GM19193 (cell line): ENCODE data around the gene KCNJ9.

Experiments
- POLR2A ChIP-seq: IDR thresholded peaks from 4 replicates; pipeline ENCODE4 v1.6.1; 2011; ENCODE audit not compliant: insufficient read depth, insufficient read length; ENCODE audit errors: extremely low read depth

KCNJ9 gene

DNA sequence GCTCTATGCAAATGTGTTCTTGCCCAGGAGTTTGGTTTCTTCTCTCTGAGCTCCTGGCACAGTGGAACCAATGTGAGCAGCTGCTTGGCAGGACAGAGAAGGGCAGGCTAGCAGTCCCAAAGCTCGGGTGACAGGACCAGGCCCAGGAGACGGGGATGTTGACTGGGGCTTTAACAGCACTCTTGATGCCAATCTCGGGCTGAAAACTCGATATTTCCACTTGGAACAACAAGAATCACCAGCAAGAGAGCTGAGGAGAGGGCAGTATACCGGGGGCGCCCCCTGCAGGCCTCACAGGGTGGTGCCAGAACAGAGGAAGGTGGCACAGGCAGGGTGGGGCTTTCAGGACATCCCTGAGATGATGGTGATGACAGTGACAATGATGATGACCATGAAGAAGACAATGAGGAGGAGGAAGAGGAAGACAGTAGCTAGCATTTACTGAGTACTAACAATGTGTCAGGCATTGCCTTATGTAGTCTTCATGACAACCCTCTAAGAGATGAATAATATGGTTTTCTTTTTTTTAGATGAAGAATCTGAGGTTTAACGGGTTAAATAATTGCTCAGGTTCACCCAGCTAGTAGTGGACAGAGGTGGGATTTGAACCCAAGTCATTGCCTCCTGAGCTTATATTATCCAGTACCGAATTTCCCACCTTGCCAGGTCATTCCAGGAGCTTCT lies 2.7 kb upstream of the KCNJ9 start:
- TF ChIP-seq POLR2A = no peak

DNA sequence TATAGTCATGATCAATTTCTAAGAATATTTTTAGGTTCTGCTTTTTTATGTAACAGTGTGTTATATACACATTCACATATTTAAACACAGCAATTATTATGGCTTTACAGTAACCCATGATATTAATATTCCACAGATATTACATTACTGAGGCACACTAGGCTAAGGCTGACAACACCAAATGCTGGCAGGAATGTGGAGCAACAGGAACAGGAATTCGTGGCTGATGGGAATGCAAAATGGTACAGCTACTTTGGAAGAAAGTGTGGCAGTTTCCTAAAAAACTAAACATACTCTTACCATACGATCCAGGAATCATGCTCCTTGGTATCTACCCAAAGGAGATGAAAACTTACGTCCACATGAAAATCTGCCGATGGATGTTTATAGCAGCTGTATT lies 1.9 kb upstream of the KCNJ9 start:
- TF ChIP-seq POLR2A = no peak

DNA sequence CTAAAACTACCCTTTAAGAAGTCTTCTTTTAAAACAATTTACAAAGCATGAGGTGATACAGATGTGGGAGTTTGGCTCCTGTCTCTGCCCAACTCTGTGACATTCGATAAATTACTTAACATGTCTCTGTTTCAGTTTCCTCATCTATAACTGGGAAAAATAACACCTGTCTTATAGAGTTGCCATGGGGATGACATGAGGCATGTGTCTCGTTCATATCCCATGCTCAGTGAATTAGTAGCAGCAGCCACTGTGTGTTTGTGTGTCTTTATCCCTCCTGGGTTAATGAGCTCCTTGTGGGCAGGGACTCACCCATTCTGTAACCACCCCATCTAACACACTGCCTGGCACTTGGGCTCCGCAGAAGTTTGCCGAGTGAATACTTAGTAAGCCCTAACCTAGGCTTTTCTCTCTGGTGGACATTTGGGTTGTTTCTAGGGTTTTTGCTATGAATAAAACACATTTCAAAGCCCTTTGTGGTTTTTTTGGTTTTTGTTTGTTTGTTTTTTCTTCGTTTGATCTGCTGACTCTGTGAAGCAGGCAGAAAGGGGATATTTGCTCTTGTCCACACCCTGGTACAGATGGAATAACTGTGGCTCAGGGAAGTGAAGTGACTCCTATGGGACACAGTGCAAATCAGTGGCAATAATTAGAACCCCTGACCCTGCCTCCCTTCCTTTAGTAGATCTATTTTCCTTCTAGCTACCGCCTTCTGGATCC lies 797 bp upstream of the KCNJ9 start:
- TF ChIP-seq POLR2A = no peak

DNA sequence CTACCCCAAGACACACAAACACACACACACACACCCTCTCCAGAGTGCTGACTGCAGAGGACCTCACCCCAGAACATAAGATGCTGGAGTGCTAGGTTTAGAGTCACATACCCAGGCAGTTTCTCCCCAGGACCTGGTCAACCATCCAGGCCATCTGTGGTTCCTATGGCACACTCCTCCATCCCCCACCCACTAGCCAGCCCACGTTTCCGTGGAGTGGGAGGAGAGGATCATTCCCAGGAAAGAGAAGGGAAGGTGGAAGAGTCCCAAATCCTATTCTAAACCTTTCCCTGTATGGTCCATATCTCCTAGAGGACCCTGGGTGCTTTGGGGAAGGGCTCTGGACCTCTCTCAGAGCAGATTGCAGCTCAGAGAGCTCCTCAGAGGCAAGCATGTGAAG lies 1.1 kb downstream of the KCNJ9 start:
- no peak for TF ChIP-seq POLR2A

DNA sequence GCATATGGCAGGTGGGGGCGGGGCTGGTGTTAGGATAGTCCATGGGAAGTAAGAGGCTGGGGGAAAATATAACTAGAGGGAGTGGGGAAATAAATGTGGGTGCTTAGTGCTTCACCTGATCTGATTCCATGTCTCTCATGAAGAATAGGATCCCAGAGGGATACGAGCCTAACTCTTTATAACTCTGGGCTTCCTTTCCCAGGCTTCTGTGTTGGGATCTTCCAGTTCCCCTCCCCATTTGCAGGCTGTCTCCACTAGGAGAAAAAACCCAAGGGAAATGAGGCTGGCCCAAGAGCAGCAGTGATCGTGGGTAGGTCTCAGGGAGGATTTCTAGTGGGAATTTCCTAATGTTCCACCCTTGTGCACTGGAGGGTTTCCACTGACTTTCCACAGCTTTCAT lies 1.6 kb downstream of the KCNJ9 start:
- TF ChIP-seq POLR2A = no peak

DNA sequence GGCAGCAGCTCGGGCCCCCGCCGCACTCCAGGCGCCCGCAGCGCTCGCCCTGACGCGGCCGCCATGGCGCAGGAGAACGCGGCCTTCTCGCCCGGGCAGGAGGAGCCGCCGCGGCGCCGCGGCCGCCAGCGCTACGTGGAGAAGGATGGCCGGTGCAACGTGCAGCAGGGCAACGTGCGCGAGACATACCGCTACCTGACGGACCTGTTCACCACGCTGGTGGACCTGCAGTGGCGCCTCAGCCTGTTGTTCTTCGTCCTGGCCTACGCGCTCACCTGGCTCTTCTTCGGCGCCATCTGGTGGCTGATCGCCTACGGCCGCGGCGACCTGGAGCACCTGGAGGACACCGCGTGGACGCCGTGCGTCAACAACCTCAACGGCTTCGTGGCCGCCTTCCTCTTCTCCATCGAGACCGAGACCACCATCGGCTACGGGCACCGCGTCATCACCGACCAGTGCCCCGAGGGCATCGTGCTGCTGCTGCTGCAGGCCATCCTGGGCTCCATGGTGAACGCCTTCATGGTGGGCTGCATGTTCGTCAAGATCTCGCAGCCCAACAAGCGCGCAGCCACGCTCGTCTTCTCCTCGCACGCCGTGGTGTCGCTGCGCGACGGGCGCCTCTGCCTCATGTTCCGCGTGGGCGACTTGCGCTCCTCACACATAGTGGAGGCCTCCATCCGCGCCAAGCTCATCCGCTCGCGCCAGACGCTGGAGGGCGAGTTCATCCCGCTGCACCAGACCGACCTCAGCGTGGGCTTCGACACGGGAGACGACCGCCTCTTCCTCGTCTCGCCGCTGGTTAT lies 2.8 kb downstream of the KCNJ9 start:
- TF ChIP-seq POLR2A = no peak

DNA sequence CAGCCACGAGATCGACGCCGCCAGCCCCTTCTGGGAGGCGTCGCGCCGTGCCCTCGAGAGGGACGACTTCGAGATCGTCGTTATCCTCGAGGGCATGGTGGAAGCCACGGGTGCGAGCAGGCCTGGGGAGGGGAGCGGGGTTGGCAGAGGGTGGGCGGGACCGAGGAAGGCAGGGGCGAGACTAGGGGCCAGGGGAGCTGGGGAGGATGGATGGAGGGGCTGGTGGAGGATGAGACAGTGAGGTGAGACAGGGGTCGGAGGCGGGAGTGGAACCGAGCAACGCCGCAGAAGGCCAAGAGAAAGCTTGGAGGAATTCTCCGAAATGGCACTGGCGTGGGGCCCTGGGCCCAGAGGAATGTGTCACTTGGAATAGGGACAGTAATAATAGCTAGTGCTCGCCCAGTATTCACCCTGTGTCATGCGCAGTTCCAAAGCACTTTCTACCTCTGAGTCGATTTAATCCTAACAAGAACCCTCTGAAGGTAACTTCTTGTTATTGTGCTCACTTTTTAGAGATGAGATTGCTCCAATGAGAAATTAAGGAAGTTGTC lies 3.5 kb downstream of the KCNJ9 start:
- TF ChIP-seq POLR2A = no peak

DNA sequence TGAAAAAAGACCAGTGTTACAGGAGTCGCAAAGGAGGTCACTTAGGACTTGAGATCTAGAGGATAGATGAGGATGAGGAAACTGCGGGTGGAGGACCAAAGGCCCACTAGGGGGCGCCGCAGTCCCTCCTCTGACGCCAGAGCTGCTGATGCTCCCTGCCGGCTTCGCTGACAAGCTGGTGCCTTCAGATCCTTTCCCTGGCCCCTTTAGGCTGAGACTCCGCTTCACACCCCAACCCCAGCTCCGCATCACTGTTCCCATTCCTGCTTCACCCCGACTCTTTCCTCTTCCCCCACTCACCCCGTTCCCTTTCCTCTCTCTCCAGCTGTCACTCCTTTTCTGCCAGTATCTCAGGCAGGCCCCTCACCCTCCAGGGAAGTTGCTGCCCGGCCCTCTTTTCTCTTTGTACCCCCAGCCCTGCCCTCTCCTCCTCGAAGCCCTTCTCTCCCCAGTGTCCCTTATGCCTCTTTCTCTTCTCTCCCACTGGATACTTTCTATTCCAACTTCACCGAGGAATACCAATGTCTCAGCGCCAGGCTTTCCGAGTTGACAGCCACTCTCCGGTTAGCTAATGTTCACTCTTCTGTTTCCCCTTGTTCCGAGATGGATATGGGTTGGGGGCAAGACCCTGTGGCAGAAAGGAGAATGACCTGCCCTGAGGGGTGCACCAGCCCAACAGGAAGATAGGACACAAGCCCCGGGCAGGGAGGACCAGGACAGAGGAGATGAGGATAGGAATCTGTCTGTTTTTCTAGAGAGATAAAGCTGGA lies 4.5 kb downstream of the KCNJ9 start:
- no peak for TF ChIP-seq POLR2A

DNA sequence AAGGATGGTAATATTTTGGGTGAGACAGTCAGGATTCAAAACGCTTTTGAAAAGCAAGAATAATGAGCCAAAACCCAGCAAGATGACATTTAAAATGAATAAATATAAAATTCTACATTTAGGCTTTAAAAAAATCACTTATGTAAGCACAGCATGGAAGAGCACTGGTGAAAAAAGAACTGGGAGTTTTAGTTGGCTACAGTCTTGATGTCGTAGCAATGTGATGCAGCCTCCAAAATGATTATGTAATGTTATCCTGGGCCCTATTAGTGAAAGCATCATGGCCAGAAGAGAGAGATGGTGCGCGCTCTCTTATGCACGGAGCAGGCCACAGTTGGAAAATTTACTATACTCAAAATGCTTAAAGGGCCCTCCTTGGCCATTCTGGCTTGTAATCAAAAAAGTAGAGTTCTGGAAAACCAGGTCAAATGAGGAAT lies 5.1 kb downstream of the KCNJ9 start:
- no peak for TF ChIP-seq POLR2A

DNA sequence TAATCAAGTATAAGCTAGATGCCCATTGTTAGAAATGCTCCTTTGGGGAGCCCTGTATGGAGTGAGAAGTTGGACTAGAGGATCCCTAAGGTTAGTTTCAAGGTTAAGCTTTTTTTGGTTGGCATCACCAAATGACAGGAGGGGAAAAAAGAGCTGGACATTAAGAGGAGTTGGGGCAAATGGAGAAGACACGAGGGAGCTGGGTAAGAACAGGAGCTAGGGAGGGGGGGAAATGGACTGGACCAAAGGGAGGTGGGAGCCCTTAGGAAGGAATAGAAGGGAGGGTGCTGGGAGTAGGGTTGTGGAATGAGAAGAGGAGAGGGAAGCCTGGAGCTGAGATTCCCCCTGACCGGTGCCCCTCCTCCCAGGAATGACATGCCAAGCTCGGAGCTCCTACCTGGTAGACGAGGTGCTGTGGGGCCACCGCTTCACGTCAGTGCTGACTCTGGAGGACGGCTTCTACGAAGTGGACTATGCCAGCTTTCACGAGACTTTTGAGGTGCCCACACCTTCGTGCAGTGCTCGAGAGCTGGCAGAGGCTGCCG lies 5.9 kb downstream of the KCNJ9 start:
- no peak for TF ChIP-seq POLR2A

DNA sequence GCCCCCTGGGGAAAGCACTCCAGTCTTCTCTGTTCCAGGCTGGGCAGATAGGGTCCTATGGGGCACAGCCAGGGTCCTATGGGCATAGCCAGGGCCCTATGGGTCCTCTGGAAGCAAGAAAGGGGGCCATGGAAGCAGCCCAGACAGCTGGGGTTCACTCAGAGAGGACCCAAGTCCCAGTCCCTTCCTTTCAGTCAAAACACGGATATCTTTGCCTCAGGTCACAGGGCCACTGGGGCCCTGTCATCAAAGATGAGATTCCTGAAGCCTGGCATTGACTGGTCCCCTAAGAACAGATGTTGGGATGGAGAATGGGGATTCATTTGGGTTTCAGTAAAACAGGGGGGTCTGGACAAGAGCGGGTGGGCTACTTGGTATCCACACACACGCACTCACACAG lies 8.5 kb downstream of the KCNJ9 start:
- TF ChIP-seq POLR2A = no peak

DNA sequence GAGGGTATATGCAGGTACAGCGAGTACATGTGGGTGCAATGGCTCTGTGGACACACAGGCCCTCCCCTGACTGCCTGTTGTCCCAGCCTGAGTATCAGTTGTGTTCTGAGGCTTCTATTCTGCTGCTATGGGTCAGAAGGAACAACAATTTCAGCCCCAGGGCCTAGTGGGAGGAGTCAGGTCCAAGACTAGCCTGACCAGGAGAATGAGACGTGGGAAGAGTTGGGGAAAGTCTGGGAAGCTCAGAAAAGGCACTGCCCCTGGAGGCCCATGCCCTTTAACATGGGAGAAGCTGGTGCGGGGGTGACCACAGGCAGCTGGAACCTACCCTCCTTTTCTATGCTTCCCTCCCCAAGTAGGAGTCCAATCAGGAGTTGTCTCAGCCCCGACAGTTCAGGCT lies 9.4 kb downstream of the KCNJ9 start:
- no peak for TF ChIP-seq POLR2A

DNA sequence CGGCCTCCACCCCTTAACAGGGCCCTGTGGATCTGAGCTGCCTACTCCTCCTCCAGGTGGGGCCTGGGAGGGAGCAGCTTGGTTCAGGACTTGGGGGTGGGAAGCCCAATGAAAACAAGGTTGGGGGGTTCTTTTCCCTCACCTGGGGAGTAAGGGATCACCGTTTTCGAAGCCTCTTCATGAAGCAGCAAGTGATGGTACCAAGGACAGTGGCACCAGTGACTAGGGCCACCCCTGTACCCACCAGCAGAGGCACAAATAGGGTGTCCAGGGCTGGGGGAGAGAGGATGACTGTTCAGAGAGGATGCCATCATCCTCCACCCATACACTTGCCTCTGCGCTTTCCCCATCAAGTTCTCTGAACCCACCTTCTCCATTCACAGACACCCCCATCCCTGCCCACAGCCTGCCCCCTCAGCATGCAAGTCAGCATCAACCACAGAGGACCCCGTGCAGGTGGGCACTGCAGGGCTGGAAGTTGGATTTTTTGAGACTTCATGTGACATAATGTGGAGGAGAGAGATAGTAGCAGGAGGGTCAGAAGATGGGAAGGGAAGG lies 10.4 kb downstream of the KCNJ9 start:
- no peak for TF ChIP-seq POLR2A
